Natural killer cell (primary cell): ENCODE results near the gene SLC25A38. TPM values are rescaled to one million over a fixed set of nuclear protein-coding genes. Genes with fewer than 3 reads are reported as not detected.

ENCODE experiments used
- ATAC-seq, 3 donors: fragments of 150-1000 bp in 2 of 3; fragments of 200-7000 bp in 1 of 3; cut with Tn5 transposase; 1 replicate in 1 of 3; 2 replicates in 2 of 3; pipeline ENCODE4 v1.10.0; 2021; ENCODE audit warnings: mild to moderate bottlenecking in 2 of 3, moderate library complexity in 2 of 3
- DNase-seq, 2 donors: peaks; one replicate each; pipeline versions ENCODE4 v3.0.0 to v3.0.0-alpha.2; 2013 to 2021; ENCODE audit warnings: mixed read lengths in 1 of 2
- H3K27ac ChIP-seq: one replicate; pipeline ENCODE4 v1.5.1; 2013; ENCODE audit warnings: mild to moderate bottlenecking, low read length
- H3K27me3 ChIP-seq: one replicate; pipeline ENCODE4 v1.6.1; 2013; ENCODE audit warnings: low read length; ENCODE audit not compliant: control insufficient read depth, insufficient read depth
- H3K36me3 ChIP-seq: one replicate; pipeline ENCODE4 v1.6.1; 2013; ENCODE audit warnings: low read length; ENCODE audit not compliant: control insufficient read depth, insufficient read depth
- H3K4me1 ChIP-seq: one replicate; pipeline ENCODE4 v1.6.1; 2013; ENCODE audit warnings: low read length; ENCODE audit not compliant: control insufficient read depth, insufficient read depth
- H3K4me3 ChIP-seq: one replicate; pipeline ENCODE4 v1.5.1; 2013; ENCODE audit warnings: low read length
- H3K9me3 ChIP-seq: one replicate; pipeline ENCODE4 v1.6.1; 2013; ENCODE audit warnings: low read length; ENCODE audit not compliant: control insufficient read depth, insufficient read depth
- H3K27ac Mint-ChIP-seq, 2 donors: one replicate each; pipeline ENCODE4 v1.8.0; 2022; ENCODE audit warnings: mild to moderate bottlenecking in 2 of 2, mixed read lengths in 2 of 2, moderate library complexity in 1 of 2
- H3K27me3 Mint-ChIP-seq, 2 donors: one replicate each; pipeline ENCODE4 v1.8.0; 2022; ENCODE audit warnings: low read depth in 2 of 2, mixed read lengths in 2 of 2
- H3K36me3 Mint-ChIP-seq: one replicate; pipeline ENCODE4 v1.8.0; 2022; ENCODE audit warnings: mixed read lengths
- H3K4me1 Mint-ChIP-seq, 2 donors: one replicate each; pipeline ENCODE4 v1.8.0; 2022; ENCODE audit warnings: mixed read lengths in 2 of 2
- H3K4me3 Mint-ChIP-seq: one replicate; pipeline ENCODE4 v1.8.0; 2022; ENCODE audit warnings: mild to moderate bottlenecking, moderate library complexity, mixed read lengths
- H3K9me3 Mint-ChIP-seq, 2 donors: one replicate each; pipeline ENCODE4 v1.8.0; 2022; ENCODE audit warnings: mixed read lengths in 2 of 2
- WGBS: methylation state at CpG from one replicate; pipeline ENCODE4 v1.1.7; 2013; ENCODE audit warnings: missing lambda C conversion rate; ENCODE audit not compliant: insufficient coverage; 5-methylcytosine and 5-hydroxymethylcytosine counted together
- intact Hi-C: fragments of 100-400 bp; cut with micrococcal nuclease; formaldehyde crosslinking; loops from one replicate; pipeline ENCODE4 v1.14.2; 2022
- total RNA-seq, 4 donors: library from RNA; stranded (reverse); fragments of 120-200 nt in 1 of 4; gene quantifications; one replicate each; pipeline versions ENCODE4 v1.2.3 to v1.2.4, GENCODE V29; 2013 to 2022
- TF ChIP-seq, protein P1 (sequence below): fragments of 200-600 bp; IDR thresholded peaks from one replicate; pipeline ENCODE4 v1.8.0; 2022; ENCODE audit warnings: antibody characterized with exemption

SLC25A38 gene
- total RNA-seq, 3 donors from 2014 or later (not counting 1 experiment from before 2014, with no cell fraction given), result 40.0 to 44.7 (median 41.7) TPM

DNA sequence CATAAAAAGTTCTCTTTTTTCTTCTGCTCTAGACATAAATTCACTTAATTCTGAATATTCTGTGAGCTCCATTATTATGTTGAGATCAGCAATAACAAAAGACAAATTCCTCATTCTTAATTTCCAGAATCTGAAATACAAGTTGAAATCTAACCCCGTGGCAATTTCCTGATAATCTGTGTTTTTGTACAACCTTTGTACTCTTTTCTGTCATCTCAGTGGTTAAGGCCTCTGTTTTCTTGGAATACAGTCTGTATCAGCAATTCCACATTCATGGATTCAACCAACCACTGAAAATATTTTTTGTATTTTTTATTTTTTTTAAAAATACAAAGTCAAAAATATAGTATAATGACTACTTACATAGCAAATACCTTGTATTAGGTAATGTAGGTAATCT is 45.0 kb upstream of the SLC25A38 start:
- ATAC-seq, result no peak
- intact Hi-C loops, result no loop called here
- Histone ChIP-seq H3K36me3 (no peaks in the 10 kb centered on the region), H3K4me1 (no peaks in the 10 kb centered on the region), H3K4me3 (no peak overlapping the region), H3K27me3 (no peaks in the 10 kb centered on the region), H3K27ac (no peak overlapping the region), H3K9me3 (no peaks in the 10 kb centered on the region)
- Mint-ChIP-seq H3K27ac (no peak overlapping the region), H3K36me3 (no peaks in the 10 kb centered on the region), H3K9me3 (no peaks in the 10 kb centered on the region), H3K4me3 (no peak overlapping the region), H3K4me1 (peaks cover 2 to 7% of the 10 kb centered on the region in 2 donors), H3K27me3 (peaks cover 0 to 3% of the 10 kb centered on the region in 2 donors)
- DNase-seq, result no peak
- TF ChIP-seq, protein P1, sequence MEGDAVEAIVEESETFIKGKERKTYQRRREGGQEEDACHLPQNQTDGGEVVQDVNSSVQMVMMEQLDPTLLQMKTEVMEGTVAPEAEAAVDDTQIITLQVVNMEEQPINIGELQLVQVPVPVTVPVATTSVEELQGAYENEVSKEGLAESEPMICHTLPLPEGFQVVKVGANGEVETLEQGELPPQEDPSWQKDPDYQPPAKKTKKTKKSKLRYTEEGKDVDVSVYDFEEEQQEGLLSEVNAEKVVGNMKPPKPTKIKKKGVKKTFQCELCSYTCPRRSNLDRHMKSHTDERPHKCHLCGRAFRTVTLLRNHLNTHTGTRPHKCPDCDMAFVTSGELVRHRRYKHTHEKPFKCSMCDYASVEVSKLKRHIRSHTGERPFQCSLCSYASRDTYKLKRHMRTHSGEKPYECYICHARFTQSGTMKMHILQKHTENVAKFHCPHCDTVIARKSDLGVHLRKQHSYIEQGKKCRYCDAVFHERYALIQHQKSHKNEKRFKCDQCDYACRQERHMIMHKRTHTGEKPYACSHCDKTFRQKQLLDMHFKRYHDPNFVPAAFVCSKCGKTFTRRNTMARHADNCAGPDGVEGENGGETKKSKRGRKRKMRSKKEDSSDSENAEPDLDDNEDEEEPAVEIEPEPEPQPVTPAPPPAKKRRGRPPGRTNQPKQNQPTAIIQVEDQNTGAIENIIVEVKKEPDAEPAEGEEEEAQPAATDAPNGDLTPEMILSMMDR, result no peak
- 95% methylated on average over 1 of the region's 1 CpG for WGBS

DNA sequence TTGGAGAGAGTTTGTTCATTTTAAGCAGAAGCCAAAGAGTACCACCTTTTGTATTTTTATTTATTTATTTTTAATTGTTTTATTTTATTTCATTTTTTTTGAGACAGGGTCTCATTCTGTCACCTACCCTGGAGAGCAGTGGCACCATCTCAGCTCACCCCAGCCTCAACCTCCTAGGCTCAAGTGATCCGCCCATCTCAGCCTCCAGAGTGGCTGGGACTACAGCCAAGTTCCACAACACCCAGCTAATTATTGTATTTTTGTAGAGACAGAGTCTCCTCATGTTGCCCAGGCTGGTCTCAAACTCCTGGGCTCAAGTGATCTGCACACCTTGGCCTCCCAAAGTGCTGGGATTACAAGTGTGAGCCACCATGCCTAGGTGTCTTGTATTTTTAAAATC is 44.1 kb upstream of the SLC25A38 start:
- DNase-seq, result no peak
- no peaks in the 10 kb centered on the region for H3K27me3 ChIP-seq
- no peaks in the 10 kb centered on the region for H3K36me3 ChIP-seq
- Mint-ChIP-seq H3K27me3 (peaks cover 0 to 3% of the 10 kb centered on the region in 2 donors), H3K9me3 (no peaks in the 10 kb centered on the region), H3K4me1 (peaks cover 0 to 7% of the 10 kb centered on the region in 2 donors), H3K36me3 (no peaks in the 10 kb centered on the region), H3K4me3 (no peak overlapping the region), H3K27ac (no peak overlapping the region)
- H3K9me3 ChIP-seq, result no peaks in the 10 kb centered on the region
- TF ChIP-seq, protein P1, result no peak
- H3K4me3 ChIP-seq, result no peak overlapping the region
- 40% methylated on average over 1 of the region's 1 CpG for WGBS
- no peak overlapping the region for H3K27ac ChIP-seq
- intact Hi-C loops, result no loop called here
- no peak for ATAC-seq
- no peaks in the 10 kb centered on the region for H3K4me1 ChIP-seq

DNA sequence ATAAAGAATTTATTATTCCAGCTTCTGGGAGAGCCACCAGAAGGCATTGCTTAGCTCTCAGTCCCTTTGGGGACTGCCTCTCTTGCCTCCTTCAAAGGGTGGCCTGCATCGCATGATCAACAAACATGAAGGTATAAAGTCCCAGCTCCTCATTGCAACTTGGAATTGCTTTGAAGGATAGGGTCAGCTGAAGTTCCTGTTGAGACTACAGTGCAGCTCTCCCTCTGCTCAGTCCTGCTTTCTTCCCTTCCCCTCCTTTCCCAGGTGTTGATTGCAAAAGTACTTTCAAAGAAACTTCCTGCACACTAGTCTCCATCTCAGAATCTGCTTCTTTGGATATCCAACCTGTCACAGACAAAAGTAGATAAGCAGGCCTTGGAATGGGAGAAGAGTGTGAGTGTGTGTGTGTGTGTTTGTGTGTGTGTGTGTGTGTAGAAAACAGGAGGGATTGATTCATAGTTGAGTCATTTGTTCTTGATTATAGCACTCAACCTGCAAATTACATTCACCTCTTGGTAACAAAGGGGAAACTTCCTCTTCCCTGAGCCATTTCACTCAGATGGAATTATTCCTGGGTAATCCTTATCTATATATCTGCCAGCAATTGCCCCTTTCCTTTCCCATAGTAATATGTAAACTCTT is 40.0 kb upstream of the SLC25A38 start:
- H3K9me3 ChIP-seq, result no peaks in the 10 kb centered on the region
- Mint-ChIP-seq H3K27me3 (peaks cover 0 to 3% of the 10 kb centered on the region in 2 donors), H3K27ac (no peak overlapping the region), H3K4me1 (no peaks in the 10 kb centered on the region), H3K4me3 (no peak overlapping the region), H3K36me3 (no peaks in the 10 kb centered on the region), H3K9me3 (no peaks in the 10 kb centered on the region)
- H3K4me1 ChIP-seq, result no peaks in the 10 kb centered on the region
- H3K27me3 ChIP-seq, result no peaks in the 10 kb centered on the region
- DNase-seq (no peak), ATAC-seq (no peak)
- intact Hi-C loops, result no loop called here
- H3K36me3 ChIP-seq, result no peaks in the 10 kb centered on the region
- H3K27ac ChIP-seq, result no peak overlapping the region
- TF ChIP-seq, protein P1, result no peak
- 83% methylated on average over 1 of the region's 1 CpG for WGBS
- no peak overlapping the region for H3K4me3 ChIP-seq

DNA sequence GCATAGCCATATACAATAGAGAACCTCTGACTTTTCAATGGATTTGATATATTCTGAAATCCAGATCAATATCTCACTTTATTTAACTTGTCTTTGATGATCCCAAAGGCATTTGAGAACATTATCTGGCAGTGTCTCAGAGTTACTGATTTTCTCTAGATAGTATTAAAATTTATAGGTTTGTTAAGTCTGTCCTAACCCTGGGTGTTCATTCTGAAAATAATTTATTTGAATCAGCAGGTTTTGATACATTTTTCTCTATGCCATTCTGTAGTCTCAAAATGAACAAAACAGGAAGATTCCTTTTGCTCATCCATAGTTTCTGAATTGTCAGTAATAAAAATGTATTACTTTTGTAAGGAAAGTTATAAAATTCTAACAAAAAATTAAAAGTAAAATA is 39.4 kb upstream of the SLC25A38 start:
- Mint-ChIP-seq H3K9me3 (no peaks in the 10 kb centered on the region), H3K27ac (no peak overlapping the region), H3K4me1 (no peaks in the 10 kb centered on the region), H3K4me3 (no peak overlapping the region), H3K36me3 (no peaks in the 10 kb centered on the region), H3K27me3 (peaks cover 0 to 3% of the 10 kb centered on the region in 2 donors)
- Histone ChIP-seq H3K27me3 (no peaks in the 10 kb centered on the region), H3K9me3 (no peaks in the 10 kb centered on the region), H3K36me3 (no peaks in the 10 kb centered on the region), H3K27ac (no peak overlapping the region), H3K4me3 (no peak overlapping the region), H3K4me1 (no peaks in the 10 kb centered on the region)
- ATAC-seq (no peak), DNase-seq (no peak)
- TF ChIP-seq, protein P1, result no peak
- intact Hi-C loops, result no loop called here
